ENCODE measurements around the gene TJP2.
"Not testable (repeated sequence)": the region's sequence is repeated elsewhere in the genome, so short reads cannot be mapped to it uniquely, and the experiment has no call there.

TJP2 gene

GRCh38 chr9:69155341-69156030, 18.6 kb upstream of the TJP2 start:
- H3K4me3 ChIP-seq (ENCODE audit: low read depth, low read length), result no peak overlapping the region
- DNase-seq (ENCODE audit: low read depth), result no peak

- no peak for DNase-seq (ENCODE audit: low read depth)
- no peak overlapping the region for H3K4me3 ChIP-seq (ENCODE audit: low read depth, low read length)
These were observed 16.2 kb upstream of the TJP2 start for GRCh38 chr9:69157751-69158466.

GRCh38 chr9:69158471-69158870, 15.6 kb upstream of the TJP2 start:
- DNase-seq (ENCODE audit: low read depth), result no peak
- H3K4me3 ChIP-seq (ENCODE audit: low read depth, low read length), result no peak overlapping the region

- DNase-seq (ENCODE audit: low read depth), result not testable (repeated sequence)
These were observed 9.5 kb upstream of the TJP2 start for GRCh38 chr9:69164573-69164972.

GRCh38 chr9:69165581-69165980, 8.5 kb upstream of the TJP2 start:
- no peak overlapping the region for H3K4me3 ChIP-seq (ENCODE audit: low read depth, low read length)
- no peak for DNase-seq (ENCODE audit: low read depth)

More at GRCh38 chr9:69164573-69164972, 9.5 kb upstream of the TJP2 start:
- not testable (repeated sequence) for H3K4me3 ChIP-seq (ENCODE audit: low read depth, low read length)

GRCh38 chr9:69168709-69169217, 5.3 kb upstream of the TJP2 start:
- no peak overlapping the region for H3K4me3 ChIP-seq (ENCODE audit: low read depth, low read length)
- DNase-seq (ENCODE audit: low read depth), result no peak

GRCh38 chr9:69170231-69170630, 3.8 kb upstream of the TJP2 start:
- no peak overlapping the region for H3K4me3 ChIP-seq (ENCODE audit: low read depth, low read length)
- no peak for DNase-seq (ENCODE audit: low read depth)

- DNase-seq (ENCODE audit: low read depth), result no peak
- H3K4me3 ChIP-seq (ENCODE audit: low read depth, low read length), result no peak overlapping the region
These were observed 3.0 kb upstream of the TJP2 start for GRCh38 chr9:69171049-69171448.

GRCh38 chr9:69171517-69171916, 2.6 kb upstream of the TJP2 start:
- H3K4me3 ChIP-seq (ENCODE audit: low read depth, low read length), result no peak overlapping the region

GRCh38 chr9:69172895-69173294, 1.2 kb upstream of the TJP2 start:
- DNase-seq (ENCODE audit: low read depth), result no peak
- H3K4me3 ChIP-seq (ENCODE audit: low read depth, low read length), result no peak overlapping the region

More at GRCh38 chr9:69171517-69171916, 2.6 kb upstream of the TJP2 start:
- no peak for DNase-seq (ENCODE audit: low read depth)

GRCh38 chr9:69173497-69173890, 583 bp upstream of the TJP2 start:
- no peak for DNase-seq (ENCODE audit: low read depth)
- H3K4me3 ChIP-seq (ENCODE audit: low read depth, low read length), result peak overlapping the region; percentile 80

- H3K4me3 ChIP-seq (ENCODE audit: low read depth, low read length), result peak overlapping the region; percentile 80
- peak; percentile 94 for DNase-seq (ENCODE audit: low read depth)
These were observed 763 bp downstream of the TJP2 start for GRCh38 chr9:69174616-69175463.

- DNase-seq (ENCODE audit: low read depth), result no peak
- H3K4me3 ChIP-seq (ENCODE audit: low read depth, low read length), result peak overlapping the region; percentile 80
These were observed 1.4 kb downstream of the TJP2 start for GRCh38 chr9:69175486-69175885.

GRCh38 chr9:69176471-69177171, 2.5 kb downstream of the TJP2 start:
- H3K4me3 ChIP-seq (ENCODE audit: low read depth, low read length), result no peak overlapping the region
- no peak for DNase-seq (ENCODE audit: low read depth)

GRCh38 chr9:69178583-69179011, 4.5 kb downstream of the TJP2 start:
- no peak for DNase-seq (ENCODE audit: low read depth)
- H3K4me3 ChIP-seq (ENCODE audit: low read depth, low read length), result no peak overlapping the region

- no peak for DNase-seq (ENCODE audit: low read depth)
- H3K4me3 ChIP-seq (ENCODE audit: low read depth, low read length), result no peak overlapping the region
These were observed 5.0 kb downstream of the TJP2 start for GRCh38 chr9:69179037-69179436.

GRCh38 chr9:69180200-69180599, 6.1 kb downstream of the TJP2 start:
- no peak overlapping the region for H3K4me3 ChIP-seq (ENCODE audit: low read depth, low read length)
- no peak for DNase-seq (ENCODE audit: low read depth)

GRCh38 chr9:69180670-69181069, 6.6 kb downstream of the TJP2 start:
- peak; percentile 91 for DNase-seq (ENCODE audit: low read depth)
- no peak overlapping the region for H3K4me3 ChIP-seq (ENCODE audit: low read depth, low read length)

- DNase-seq (ENCODE audit: low read depth), result no peak
- no peak overlapping the region for H3K4me3 ChIP-seq (ENCODE audit: low read depth, low read length)
These were observed 7.9 kb downstream of the TJP2 start for GRCh38 chr9:69181908-69182353.

Data from skeletal muscle cell (primary cell).